Measurements from ENCODE around the gene TBC1D19. TPM values are rescaled to one million over a fixed set of nuclear protein-coding genes. Genes with fewer than 3 reads are reported as not detected.

The TBC1D19 gene
- total and polyA plus RNA-seq, 5 donors, result 5.5 to 13.3 (median 12.5) TPM

- intact Hi-C loops (cut with DNase I), result no loop called here
- Histone ChIP-seq H3K4me3 (ENCODE audit: low read length) (no peak overlapping the region), H3K4me1 (ENCODE audit: control insufficient read depth, insufficient read depth, low read length) (no peaks in the 10 kb centered on the region), H3K27ac (ENCODE audit: low read length) (no peak overlapping the region), H3K9me3 (ENCODE audit: control insufficient read depth, low read length) (no peaks in the 10 kb centered on the region), H3K27me3 (ENCODE audit: control insufficient read depth, insufficient read depth) (no peaks in the 10 kb centered on the region)
- DNase-seq, result no peak
- 72% methylated on average over 11 of the region's 11 CpGs for WGBS
- no peak for ATAC-seq
Observed at GRCh38 chr4:26731351-26732035, 147.6 kb downstream of the TBC1D19 start.

DNA sequence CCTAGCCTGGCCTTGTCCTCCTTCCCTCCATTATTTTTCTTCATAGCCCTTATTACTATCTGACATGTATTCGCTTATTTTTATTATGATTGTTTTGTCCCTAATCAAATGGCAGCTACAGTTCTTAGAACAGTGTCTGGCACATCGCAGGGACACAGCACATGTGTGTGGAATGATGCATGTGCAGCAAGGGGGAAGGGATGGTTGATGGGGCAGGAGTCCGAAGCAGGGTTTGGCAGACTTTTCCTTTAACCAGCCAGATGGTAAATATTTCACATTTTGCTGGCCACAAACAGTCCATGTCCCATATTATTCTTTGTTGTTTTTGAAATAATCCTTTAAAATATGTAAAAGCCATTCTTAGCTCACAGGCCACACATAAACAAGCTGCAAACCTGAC lies 148.5 kb downstream of the TBC1D19 start:
- no peaks in the 10 kb centered on the region for H3K4me1 ChIP-seq (ENCODE audit: control insufficient read depth, insufficient read depth, low read length)
- 72% methylated on average over 3 of the region's 3 CpGs for WGBS

DNA sequence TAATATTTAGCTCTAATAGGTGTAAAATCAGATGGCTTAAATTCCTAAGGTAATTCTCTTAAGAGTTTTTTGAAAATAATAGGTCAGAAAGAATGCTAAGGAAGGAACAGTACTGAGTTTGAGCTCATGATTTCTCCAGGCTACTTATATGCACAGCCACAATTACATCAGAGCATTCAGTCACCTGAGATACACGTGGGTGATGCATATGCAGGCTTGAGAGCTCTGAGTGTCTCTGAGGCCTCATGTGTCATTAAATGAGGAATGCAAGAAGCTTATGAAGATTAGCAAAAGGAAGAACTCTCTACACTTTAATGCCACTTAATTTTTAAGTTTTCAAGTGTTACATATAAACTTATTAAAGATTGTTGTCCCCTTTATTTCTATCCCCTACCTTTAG lies 152.7 kb downstream of the TBC1D19 start:
- peaks cover 1% of the 10 kb centered on the region for H3K4me1 ChIP-seq (ENCODE audit: control insufficient read depth, insufficient read depth, low read length)
- H3K9me3 ChIP-seq (ENCODE audit: control insufficient read depth, low read length), result no peaks in the 10 kb centered on the region
- ATAC-seq (no peak), DNase-seq (no peak)
- H3K27ac ChIP-seq (ENCODE audit: low read length), result no peak overlapping the region
- WGBS, result 83% methylated on average over 1 of the region's 1 CpG
- intact Hi-C loops (cut with DNase I), result no loop called here
- no peak overlapping the region for H3K4me3 ChIP-seq (ENCODE audit: low read length)
- H3K27me3 ChIP-seq (ENCODE audit: control insufficient read depth, insufficient read depth), result no peaks in the 10 kb centered on the region

More for the DNA sequence above, 148.5 kb downstream of the TBC1D19 start:
- Histone ChIP-seq H3K27ac (ENCODE audit: low read length) (no peak overlapping the region), H3K4me3 (ENCODE audit: low read length) (no peak overlapping the region), H3K9me3 (ENCODE audit: control insufficient read depth, low read length) (no peaks in the 10 kb centered on the region), H3K27me3 (ENCODE audit: control insufficient read depth, insufficient read depth) (no peaks in the 10 kb centered on the region)
- ATAC-seq (peak in 1 of 2 donors; percentile 36), DNase-seq (no peak)
- intact Hi-C loops (cut with DNase I), result no loop called here

DNA sequence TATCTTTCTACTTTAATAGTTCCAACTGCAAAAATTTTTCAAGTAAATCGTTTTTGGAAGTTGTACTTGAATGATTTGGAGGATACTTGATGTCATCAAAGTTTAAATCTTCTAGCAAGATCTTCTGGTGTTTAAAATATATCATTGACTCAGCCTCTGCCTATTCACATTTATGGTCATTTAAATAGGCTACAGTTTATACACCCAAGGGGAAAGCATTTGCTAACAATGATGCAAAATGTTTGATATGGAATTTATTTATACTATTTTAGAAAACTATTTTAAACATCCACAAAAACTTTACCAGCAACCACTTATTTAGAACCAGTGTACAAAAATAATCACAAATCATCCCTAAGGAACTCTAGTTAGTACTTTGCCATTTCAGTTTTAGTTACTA lies 153.5 kb downstream of the TBC1D19 start:
- intact Hi-C loops (cut with DNase I), result no loop called here
- DNase-seq (no peak), ATAC-seq (no peak)
- 71% methylated on average over 1 of the region's 1 CpG for WGBS
- H3K4me3 ChIP-seq (ENCODE audit: low read length), result no peak overlapping the region
- peaks cover 1% of the 10 kb centered on the region for H3K4me1 ChIP-seq (ENCODE audit: control insufficient read depth, insufficient read depth, low read length)
- H3K27me3 ChIP-seq (ENCODE audit: control insufficient read depth, insufficient read depth), result no peaks in the 10 kb centered on the region
- H3K27ac ChIP-seq (ENCODE audit: low read length), result no peak overlapping the region
- no peaks in the 10 kb centered on the region for H3K9me3 ChIP-seq (ENCODE audit: control insufficient read depth, low read length)

DNA sequence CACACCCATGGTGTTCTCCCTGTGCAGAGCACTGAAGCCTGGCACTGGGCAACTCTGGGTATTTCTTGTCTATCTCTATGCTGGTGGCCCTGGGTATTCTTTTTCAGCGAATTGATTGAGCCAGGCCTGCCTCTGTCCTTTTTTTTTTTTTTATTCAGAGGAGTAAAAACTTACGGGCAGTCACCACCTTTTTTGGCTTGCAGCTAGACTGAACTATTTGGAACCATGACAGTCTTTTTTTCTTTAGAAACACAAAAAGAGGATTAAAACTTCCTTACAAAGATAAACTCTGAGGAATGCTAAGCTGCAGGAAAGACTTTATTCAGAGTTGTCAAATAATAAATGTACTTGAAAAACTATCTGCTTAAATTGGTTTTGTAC lies 157.6 kb downstream of the TBC1D19 start:
- Histone ChIP-seq H3K4me1 (ENCODE audit: control insufficient read depth, insufficient read depth, low read length) (peaks cover 1% of the 10 kb centered on the region), H3K27ac (ENCODE audit: low read length) (no peak overlapping the region), H3K4me3 (ENCODE audit: low read length) (no peak overlapping the region), H3K9me3 (ENCODE audit: control insufficient read depth, low read length) (no peaks in the 10 kb centered on the region), H3K27me3 (ENCODE audit: control insufficient read depth, insufficient read depth) (no peaks in the 10 kb centered on the region)
- no peak for DNase-seq
- intact Hi-C loops (cut with DNase I), result no loop called here
- peak; percentile 75 to 80 for ATAC-seq
- WGBS, result 27% methylated on average over 2 of the region's 2 CpGs

- H3K4me3 ChIP-seq (ENCODE audit: low read length), result no peak overlapping the region
- WGBS, result 92% methylated on average over 5 of the region's 5 CpGs
- no peak for ATAC-seq
Observed at GRCh38 chr4:26746802-26747213, 162.9 kb downstream of the TBC1D19 start.

DNA sequence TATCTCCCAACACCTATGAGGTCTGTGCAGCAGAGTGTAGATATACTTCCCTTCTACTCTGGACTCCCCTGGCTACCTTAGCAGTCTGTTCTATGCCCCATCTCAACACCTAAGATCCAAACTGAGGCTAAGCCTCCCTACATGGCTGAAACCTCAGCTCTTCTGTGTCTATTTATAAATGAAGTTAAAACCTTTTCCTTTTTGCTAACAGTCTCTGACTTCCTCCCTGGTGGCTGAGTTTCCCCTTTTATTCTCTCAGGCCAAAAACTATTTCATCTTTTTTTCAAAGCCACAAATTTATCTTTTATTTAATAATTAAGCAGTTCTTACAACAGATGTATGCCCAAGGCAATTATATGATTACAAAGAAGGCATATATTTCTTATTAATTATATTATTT lies 164.9 kb downstream of the TBC1D19 start:
- H3K4me3 ChIP-seq (ENCODE audit: low read length), result no peak overlapping the region
- H3K4me1 ChIP-seq (ENCODE audit: control insufficient read depth, insufficient read depth, low read length), result peaks cover 2% of the 10 kb centered on the region
- no peak overlapping the region for H3K27ac ChIP-seq (ENCODE audit: low read length)
- no peaks in the 10 kb centered on the region for H3K9me3 ChIP-seq (ENCODE audit: control insufficient read depth, low read length)
- ATAC-seq, result no peak
- no peaks in the 10 kb centered on the region for H3K27me3 ChIP-seq (ENCODE audit: control insufficient read depth, insufficient read depth)
- DNase-seq, result no peak
- intact Hi-C loops (cut with DNase I), result no loop called here

More at GRCh38 chr4:26746802-26747213, 162.9 kb downstream of the TBC1D19 start:
- H3K27me3 ChIP-seq (ENCODE audit: control insufficient read depth, insufficient read depth), result no peaks in the 10 kb centered on the region
- no peak for DNase-seq
- H3K4me1 ChIP-seq (ENCODE audit: control insufficient read depth, insufficient read depth, low read length), result no peaks in the 10 kb centered on the region
- intact Hi-C loops (cut with DNase I), result no loop called here
- H3K9me3 ChIP-seq (ENCODE audit: control insufficient read depth, low read length), result no peaks in the 10 kb centered on the region
- no peak overlapping the region for H3K27ac ChIP-seq (ENCODE audit: low read length)

GRCh38 chr4:26749867-26750266 lies 166.0 kb downstream of the TBC1D19 start:
- intact Hi-C loops (cut with DNase I), result no loop called here
- no peaks in the 10 kb centered on the region for H3K27me3 ChIP-seq (ENCODE audit: control insufficient read depth, insufficient read depth)
- H3K27ac ChIP-seq (ENCODE audit: low read length), result no peak overlapping the region
- H3K4me3 ChIP-seq (ENCODE audit: low read length), result no peak overlapping the region
- ATAC-seq, result no peak
- peaks cover 2% of the 10 kb centered on the region for H3K4me1 ChIP-seq (ENCODE audit: control insufficient read depth, insufficient read depth, low read length)
- no peak for DNase-seq
- no peaks in the 10 kb centered on the region for H3K9me3 ChIP-seq (ENCODE audit: control insufficient read depth, low read length)
- WGBS, result 76% methylated on average over 2 of the region's 2 CpGs

DNA sequence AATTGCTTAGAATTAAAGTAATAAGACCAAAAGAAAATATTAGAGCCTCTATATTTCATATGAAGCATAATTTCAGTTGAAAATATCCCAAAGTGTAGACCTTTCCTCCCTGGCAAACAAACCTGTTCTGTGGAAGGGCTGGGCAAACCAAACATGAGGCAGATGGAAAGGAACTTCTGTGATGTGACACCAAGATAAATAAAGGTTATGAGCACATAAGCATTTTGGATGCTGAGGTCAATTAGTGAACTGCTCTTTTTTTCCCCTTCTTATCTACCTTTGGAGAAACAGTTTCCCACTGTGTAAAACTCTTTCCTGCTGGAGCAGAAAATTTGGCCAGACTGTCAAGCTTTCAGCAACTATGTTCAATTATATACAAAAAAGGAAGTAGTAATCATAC lies 167.1 kb downstream of the TBC1D19 start:
- Histone ChIP-seq H3K27me3 (ENCODE audit: control insufficient read depth, insufficient read depth) (no peaks in the 10 kb centered on the region), H3K4me3 (ENCODE audit: low read length) (no peak overlapping the region), H3K4me1 (ENCODE audit: control insufficient read depth, insufficient read depth, low read length) (peaks cover 2% of the 10 kb centered on the region), H3K9me3 (ENCODE audit: control insufficient read depth, low read length) (no peaks in the 10 kb centered on the region), H3K27ac (ENCODE audit: low read length) (no peak overlapping the region)
- DNase-seq (no peak), ATAC-seq (no peak)
- intact Hi-C loops (cut with DNase I), result no loop called here

GRCh38 chr4:26751838-26752237 lies 168.0 kb downstream of the TBC1D19 start:
- Histone ChIP-seq H3K27me3 (ENCODE audit: control insufficient read depth, insufficient read depth) (no peaks in the 10 kb centered on the region), H3K27ac (ENCODE audit: low read length) (no peak overlapping the region), H3K4me1 (ENCODE audit: control insufficient read depth, insufficient read depth, low read length) (peaks cover 2% of the 10 kb centered on the region), H3K9me3 (ENCODE audit: control insufficient read depth, low read length) (no peaks in the 10 kb centered on the region), H3K4me3 (ENCODE audit: low read length) (no peak overlapping the region)
- 90% methylated on average over 1 of the region's 1 CpG for WGBS
- DNase-seq (no peak), ATAC-seq (no peak)
- intact Hi-C loops (cut with DNase I), result no loop called here

DNA sequence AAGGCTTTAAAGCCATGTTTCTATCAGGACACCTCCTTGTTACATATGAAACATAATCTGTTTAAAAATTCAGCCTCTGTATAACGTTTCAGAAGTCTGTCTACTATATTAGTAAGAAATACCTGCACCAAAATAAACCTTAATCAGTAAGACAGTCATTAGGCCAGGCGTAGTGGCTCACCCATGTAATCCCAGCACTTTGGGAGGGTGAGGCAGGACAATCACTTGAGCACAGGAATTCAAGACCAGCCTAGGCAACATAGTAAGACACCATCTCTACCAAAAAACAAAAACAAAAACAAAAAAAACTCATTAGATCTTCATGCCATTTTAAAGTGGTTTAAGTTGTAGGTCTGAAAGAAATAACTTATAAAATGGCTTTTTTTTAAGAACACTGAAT lies 169.3 kb downstream of the TBC1D19 start:
- ATAC-seq, result no peak

DNA sequence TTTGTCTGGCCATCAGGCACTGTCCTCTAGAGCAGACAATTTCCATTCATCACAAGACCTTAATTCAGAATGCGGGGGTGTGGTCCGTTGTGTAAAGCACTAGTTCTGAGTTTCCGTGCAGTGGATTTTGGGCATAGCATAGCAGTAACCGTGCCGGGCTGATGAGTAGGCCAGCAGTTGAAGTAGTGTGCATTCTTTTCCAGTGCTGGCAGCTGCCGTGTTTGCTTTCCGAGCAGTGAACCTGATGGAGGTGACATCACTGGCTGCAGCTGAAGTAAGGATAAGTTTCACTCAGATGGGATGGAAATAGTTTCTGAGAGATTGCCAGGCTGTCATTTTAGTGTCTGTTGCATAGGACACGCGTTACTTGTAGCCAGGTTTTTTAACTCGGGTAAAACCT lies 169.7 kb downstream of the TBC1D19 start:
- intact Hi-C loops (cut with DNase I), result no loop called here
- ATAC-seq (peak; percentile 94 to 95), DNase-seq (peak; percentile 41 to 61 (median 52))
- Histone ChIP-seq H3K9me3 (ENCODE audit: control insufficient read depth, low read length) (no peaks in the 10 kb centered on the region), H3K27ac (ENCODE audit: low read length) (no peak overlapping the region), H3K4me1 (ENCODE audit: control insufficient read depth, insufficient read depth, low read length) (peaks cover 2% of the 10 kb centered on the region), H3K4me3 (ENCODE audit: low read length) (no peak overlapping the region), H3K27me3 (ENCODE audit: control insufficient read depth, insufficient read depth) (no peaks in the 10 kb centered on the region)
- WGBS, result 35% methylated on average over 10 of the region's 10 CpGs

More for the DNA sequence above, 169.3 kb downstream of the TBC1D19 start:
- Histone ChIP-seq H3K9me3 (ENCODE audit: control insufficient read depth, low read length) (no peaks in the 10 kb centered on the region), H3K4me1 (ENCODE audit: control insufficient read depth, insufficient read depth, low read length) (peaks cover 2% of the 10 kb centered on the region), H3K27ac (ENCODE audit: low read length) (no peak overlapping the region), H3K27me3 (ENCODE audit: control insufficient read depth, insufficient read depth) (no peaks in the 10 kb centered on the region), H3K4me3 (ENCODE audit: low read length) (no peak overlapping the region)
- WGBS, result 75% methylated on average over 2 of the region's 2 CpGs
- no peak for DNase-seq
- intact Hi-C loops (cut with DNase I), result no loop called here

Measured in right cardiac atrium (tissue), 5 donors.